T-helper 2 cell treated with Interferon-gamma antibody and Interleukin-4, amounts not matched to agents 5 μg/mL and 100 μg/mL, for 36 hours (primary cell): Measurements from ENCODE around the gene ATP6V1G3.

Experiments used
- DNase-seq: peaks from one replicate; pipeline ENCODE4 v3.0.0; 2021; ENCODE audit warnings: low spot score
- H3K27ac Mint-ChIP-seq: one replicate; pipeline ENCODE4 v1.8.0; 2021; ENCODE audit warnings: mild to moderate bottlenecking, mixed read lengths
- H3K27me3 Mint-ChIP-seq: one replicate; pipeline ENCODE4 v1.8.0; 2021; ENCODE audit warnings: low read depth, mixed read lengths
- H3K36me3 Mint-ChIP-seq: one replicate; pipeline ENCODE4 v1.8.0; 2021; ENCODE audit warnings: low read depth, mixed read lengths
- H3K4me1 Mint-ChIP-seq: one replicate; pipeline ENCODE4 v1.8.0; 2021; ENCODE audit warnings: low read depth, mixed read lengths
- H3K4me3 Mint-ChIP-seq: one replicate; pipeline ENCODE4 v1.8.0; 2022; ENCODE audit warnings: mild to moderate bottlenecking, moderate library complexity, mixed read lengths
- H3K9me3 Mint-ChIP-seq: one replicate; pipeline ENCODE4 v1.8.0; 2021; ENCODE audit warnings: mixed read lengths

Gene ATP6V1G3

DNA sequence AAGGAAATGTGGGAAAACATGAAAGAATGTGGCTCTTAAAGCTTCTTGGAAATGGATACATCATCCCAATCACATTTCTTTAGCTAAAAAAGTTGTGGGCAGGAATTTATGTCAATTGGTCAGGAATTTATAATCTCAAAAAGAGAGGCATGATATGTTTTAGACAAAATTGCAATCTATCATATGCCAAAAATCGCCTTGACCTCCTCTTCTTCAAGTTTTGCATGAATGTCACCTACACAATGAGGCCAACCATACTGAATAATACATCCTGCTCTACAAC is 42.4 kb downstream of the ATP6V1G3 start:
- Mint-ChIP-seq H3K9me3 (peaks cover 13% of the 10 kb centered on the region), H3K27ac (no peak overlapping the region), H3K27me3 (no peaks in the 10 kb centered on the region), H3K36me3 (peaks cover 2% of the 10 kb centered on the region), H3K4me3 (no peak overlapping the region), H3K4me1 (peaks cover 7% of the 10 kb centered on the region)
- DNase-seq = no peak

DNA sequence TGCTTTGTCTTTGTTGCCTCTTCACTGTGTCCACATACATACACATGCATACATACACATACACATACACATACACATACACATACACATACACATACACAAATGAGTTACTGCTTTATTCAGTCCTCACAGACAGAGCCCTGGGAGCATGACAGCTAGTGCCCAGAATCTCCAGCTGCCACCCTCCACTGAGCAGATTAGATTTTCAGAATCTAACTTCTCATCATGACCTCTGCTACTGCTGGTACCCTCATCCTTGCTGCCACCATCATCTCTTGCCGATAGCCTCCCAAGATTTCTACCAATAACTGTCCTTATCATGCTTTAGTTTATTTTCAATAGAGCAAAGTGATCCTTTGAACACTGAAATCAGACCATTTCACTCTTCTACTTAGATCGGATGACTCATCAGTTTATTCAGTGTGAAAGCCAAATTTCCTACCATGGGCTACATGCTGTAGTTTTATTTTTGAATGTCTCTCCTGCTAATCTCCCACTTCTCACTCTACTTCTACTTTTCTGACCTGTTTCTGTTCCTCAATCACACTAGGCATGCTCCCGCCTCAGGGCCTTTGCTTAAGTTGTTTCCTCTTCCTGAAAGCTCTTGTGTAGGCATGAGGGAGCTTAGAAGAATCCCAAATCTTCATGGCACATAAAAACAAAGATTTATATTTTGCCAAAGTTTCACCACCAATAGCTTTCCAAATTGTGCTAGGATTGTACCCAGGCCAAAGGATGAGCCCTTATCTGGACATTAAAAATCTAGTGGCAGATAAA is 43.0 kb downstream of the ATP6V1G3 start:
- H3K27me3 Mint-ChIP-seq = no peaks in the 10 kb centered on the region
- H3K9me3 Mint-ChIP-seq = peaks cover 12% of the 10 kb centered on the region
- H3K36me3 Mint-ChIP-seq = peaks cover 2% of the 10 kb centered on the region
- H3K4me1 Mint-ChIP-seq = peaks cover 7% of the 10 kb centered on the region
- DNase-seq = no peak
- H3K27ac Mint-ChIP-seq = no peak overlapping the region
- H3K4me3 Mint-ChIP-seq = no peak overlapping the region

DNA sequence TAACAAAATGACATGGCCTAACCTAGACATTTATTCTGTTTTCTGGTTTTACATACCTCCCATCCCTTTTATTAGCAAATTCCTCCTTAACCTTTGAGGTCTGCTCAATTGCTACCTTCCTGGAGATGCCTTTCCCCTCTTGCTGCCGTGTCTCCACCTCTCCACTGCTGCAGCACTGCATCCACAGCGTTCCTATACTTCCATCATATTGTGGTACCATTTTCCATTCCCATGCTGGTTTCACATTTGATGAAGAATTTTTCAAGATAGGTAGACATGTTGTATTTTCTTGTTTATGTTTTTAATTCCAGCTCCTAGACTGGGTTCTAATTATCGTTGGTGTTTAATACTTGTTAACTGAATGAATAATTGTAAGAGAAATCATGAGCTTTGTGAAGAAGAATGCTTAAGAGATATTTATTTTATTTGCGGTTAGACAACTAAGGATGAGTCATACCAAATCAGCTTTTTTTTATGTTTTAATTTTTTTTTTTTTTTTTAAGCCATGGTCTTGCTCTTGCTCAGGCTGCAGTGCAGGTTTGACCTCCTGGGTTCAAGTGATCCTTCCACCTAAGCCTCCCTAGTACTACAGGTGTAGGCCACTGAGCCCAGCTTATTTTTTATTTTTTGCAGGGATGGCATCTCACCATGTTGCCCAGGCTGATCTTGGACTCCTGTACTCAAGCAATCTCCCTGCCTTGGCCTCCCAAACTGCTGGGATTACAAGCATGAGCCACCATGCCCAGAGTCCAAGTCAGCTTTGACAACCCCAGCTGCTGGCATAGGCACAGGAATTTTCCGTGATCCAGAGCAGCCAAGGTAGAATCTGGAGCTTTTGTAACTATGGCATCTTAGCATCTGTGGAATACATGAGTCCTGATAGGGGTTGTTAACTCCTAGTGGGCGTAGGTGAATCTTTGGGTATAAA is 44.0 kb downstream of the ATP6V1G3 start:
- no peak for DNase-seq
- no peak overlapping the region for H3K4me3 Mint-ChIP-seq
- peaks cover 8% of the 10 kb centered on the region for H3K9me3 Mint-ChIP-seq
- no peaks in the 10 kb centered on the region for H3K27me3 Mint-ChIP-seq
- H3K36me3 Mint-ChIP-seq = peaks cover 2% of the 10 kb centered on the region
- no peak overlapping the region for H3K27ac Mint-ChIP-seq
- H3K4me1 Mint-ChIP-seq = peaks cover 3% of the 10 kb centered on the region

DNA sequence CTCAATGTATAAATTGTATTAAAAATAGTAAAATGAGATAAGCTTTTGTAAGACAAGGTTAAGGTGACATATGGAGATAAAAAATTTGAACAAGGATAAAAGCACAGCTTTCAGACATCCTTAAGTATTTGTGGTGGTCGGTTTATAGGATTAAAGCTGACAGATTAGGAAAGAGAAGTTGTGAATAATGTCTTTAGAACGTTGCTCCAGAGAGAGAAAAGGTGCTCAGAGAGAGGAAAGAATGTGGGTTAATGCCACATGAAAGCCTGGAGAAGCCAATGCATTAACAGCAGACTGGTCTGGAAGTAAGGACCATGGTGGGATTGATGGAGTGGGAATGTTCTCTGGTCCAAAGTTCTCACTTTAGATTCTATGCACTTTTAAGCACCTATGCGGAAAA is 44.8 kb downstream of the ATP6V1G3 start:
- no peaks in the 10 kb centered on the region for H3K27me3 Mint-ChIP-seq
- peaks cover 2% of the 10 kb centered on the region for H3K36me3 Mint-ChIP-seq
- peaks cover 5% of the 10 kb centered on the region for H3K9me3 Mint-ChIP-seq
- DNase-seq = no peak
- H3K27ac Mint-ChIP-seq = no peak overlapping the region
- peaks cover 3% of the 10 kb centered on the region for H3K4me1 Mint-ChIP-seq
- H3K4me3 Mint-ChIP-seq = no peak overlapping the region

DNA sequence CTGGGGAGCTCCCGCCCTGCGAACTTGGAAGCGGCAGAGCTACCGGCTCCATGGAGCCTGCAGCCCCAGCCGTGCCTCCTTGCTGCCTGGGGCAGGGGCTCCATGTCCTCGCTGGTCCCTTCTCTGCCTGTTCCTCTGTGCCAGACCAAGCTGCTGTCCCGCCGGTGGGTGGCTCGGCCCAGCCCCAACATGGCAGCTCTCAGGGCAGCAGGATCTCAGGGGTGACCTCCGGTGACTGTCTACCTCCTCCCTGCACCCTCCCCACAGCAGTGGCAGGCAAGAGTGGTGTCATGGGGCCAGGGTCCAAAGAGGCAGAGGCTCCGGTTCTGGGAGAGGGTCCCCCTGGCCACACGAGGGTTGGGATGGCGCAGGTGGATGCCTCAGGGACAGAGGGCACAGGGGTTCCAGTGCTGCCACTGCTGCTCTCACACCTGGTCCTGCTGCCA is 45.8 kb downstream of the ATP6V1G3 start:
- H3K9me3 Mint-ChIP-seq = no peaks in the 10 kb centered on the region
- H3K27me3 Mint-ChIP-seq = no peaks in the 10 kb centered on the region
- H3K4me3 Mint-ChIP-seq = no peak overlapping the region
- DNase-seq = no peak
- H3K36me3 Mint-ChIP-seq = no peaks in the 10 kb centered on the region
- no peak overlapping the region for H3K27ac Mint-ChIP-seq
- H3K4me1 Mint-ChIP-seq = peaks cover 3% of the 10 kb centered on the region

DNA sequence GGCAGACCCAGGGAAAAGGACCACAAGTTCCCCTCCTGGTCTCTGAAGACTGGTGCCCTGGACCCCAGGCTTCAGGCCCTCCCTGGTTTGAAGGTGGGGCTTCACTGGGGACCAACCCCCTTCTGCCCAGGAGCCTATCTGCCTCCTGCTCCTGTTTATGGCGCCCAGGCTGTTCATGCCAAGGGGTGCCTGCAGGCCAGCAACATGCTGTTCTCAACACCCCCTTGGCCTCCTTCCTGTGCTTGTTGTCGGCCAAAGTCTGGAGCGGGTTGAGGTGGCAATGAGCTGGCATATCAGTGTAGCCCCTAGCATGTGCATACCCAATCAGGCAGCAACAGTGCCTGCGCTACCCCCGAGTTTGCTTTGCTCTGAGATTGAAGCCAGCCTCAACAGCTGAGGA is 46.3 kb downstream of the ATP6V1G3 start:
- Mint-ChIP-seq H3K36me3 (no peaks in the 10 kb centered on the region), H3K9me3 (no peaks in the 10 kb centered on the region), H3K4me3 (no peak overlapping the region), H3K27ac (no peak overlapping the region), H3K4me1 (peaks cover 3% of the 10 kb centered on the region), H3K27me3 (no peaks in the 10 kb centered on the region)
- no peak for DNase-seq

DNA sequence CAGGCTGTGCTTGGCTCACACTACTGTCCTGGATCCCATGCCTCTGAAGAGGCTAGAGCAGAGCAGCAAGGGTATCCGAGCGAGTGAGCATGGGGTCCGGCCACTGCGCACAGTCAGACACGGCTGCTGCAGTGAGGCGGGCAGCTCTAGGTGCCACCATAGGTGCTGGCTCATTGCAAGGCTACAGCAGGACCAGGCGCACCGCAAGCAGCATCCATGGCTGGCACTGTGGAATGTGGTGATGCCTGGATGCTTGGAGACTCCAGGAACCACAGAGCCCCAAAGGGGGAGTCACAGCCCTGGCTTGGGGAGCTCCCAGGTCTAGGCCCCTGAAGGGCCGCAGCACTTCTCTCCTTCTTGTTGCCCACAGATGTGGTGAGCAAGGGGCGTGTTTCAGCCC is 47.2 kb downstream of the ATP6V1G3 start:
- no peak overlapping the region for H3K27ac Mint-ChIP-seq
- peaks cover 3% of the 10 kb centered on the region for H3K4me1 Mint-ChIP-seq
- no peak overlapping the region for H3K4me3 Mint-ChIP-seq
- DNase-seq = no peak
- H3K36me3 Mint-ChIP-seq = no peaks in the 10 kb centered on the region
- H3K27me3 Mint-ChIP-seq = no peaks in the 10 kb centered on the region
- no peaks in the 10 kb centered on the region for H3K9me3 Mint-ChIP-seq

DNA sequence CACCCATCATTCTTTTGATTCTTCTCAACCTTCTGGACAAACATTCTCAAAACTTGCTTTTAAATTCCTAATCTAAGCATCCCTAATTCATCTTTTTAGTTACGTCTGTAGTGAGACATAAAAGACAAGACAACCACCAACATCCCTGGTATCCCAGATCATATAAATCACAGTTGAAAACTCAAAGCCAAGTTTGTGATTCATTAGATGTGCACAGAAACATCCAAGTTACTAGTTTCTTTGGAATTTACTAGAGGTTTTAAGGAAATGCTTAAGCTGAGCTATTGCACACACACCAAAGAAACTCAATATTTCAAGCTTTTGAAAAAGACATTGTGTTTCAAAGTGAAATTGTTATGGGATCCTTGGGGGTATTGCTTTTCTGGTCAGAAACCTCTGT is 47.6 kb downstream of the ATP6V1G3 start:
- H3K9me3 Mint-ChIP-seq = no peaks in the 10 kb centered on the region
- no peak for DNase-seq
- H3K4me1 Mint-ChIP-seq = peaks cover 3% of the 10 kb centered on the region
- no peaks in the 10 kb centered on the region for H3K27me3 Mint-ChIP-seq
- H3K27ac Mint-ChIP-seq = no peak overlapping the region
- no peaks in the 10 kb centered on the region for H3K36me3 Mint-ChIP-seq
- no peak overlapping the region for H3K4me3 Mint-ChIP-seq

DNA sequence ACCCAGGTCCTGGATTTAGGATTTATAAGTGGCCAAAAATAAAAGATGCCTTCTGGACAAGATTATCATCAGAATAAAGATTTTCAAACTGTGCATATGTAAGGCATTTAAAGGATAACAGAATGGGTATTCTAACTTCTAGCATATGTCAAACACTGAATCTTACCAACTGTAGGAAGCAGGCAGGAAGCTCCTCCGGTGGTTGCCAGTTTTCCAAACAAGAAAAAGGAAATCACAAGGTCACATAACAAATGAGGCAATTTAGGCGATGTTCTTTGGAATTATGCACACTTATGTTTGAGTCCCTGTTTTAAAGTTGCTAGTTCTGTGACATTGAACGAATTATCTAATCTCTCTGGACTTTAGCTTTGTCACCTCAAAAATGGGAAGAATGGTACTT is 48.9 kb downstream of the ATP6V1G3 start:
- Mint-ChIP-seq H3K4me1 (no peaks in the 10 kb centered on the region), H3K36me3 (no peaks in the 10 kb centered on the region), H3K9me3 (no peaks in the 10 kb centered on the region), H3K27me3 (no peaks in the 10 kb centered on the region), H3K4me3 (no peak overlapping the region), H3K27ac (no peak overlapping the region)
- DNase-seq = no peak

DNA sequence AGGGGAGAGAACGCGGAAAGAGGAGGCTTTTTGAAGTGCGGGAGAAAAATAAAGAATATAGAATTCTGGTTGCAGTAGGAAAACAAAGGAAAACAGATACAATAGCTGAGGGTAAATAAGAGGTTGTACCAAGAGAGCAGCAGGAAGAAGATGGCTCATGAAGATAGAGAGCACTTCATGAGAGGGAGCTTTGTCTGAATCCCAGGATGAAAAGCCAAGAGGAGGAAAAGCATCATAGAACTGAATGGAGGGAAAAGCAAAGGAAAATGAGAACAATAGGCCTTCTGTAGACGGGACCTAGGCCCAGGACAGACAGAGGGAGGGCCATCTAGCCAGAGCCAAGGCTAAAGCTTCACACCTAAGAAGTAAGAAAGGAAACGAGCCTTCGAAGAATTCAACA is 49.5 kb downstream of the ATP6V1G3 start:
- H3K9me3 Mint-ChIP-seq = no peaks in the 10 kb centered on the region
- H3K4me3 Mint-ChIP-seq = no peak overlapping the region
- no peak for DNase-seq
- no peaks in the 10 kb centered on the region for H3K36me3 Mint-ChIP-seq
- H3K4me1 Mint-ChIP-seq = no peaks in the 10 kb centered on the region
- no peaks in the 10 kb centered on the region for H3K27me3 Mint-ChIP-seq
- H3K27ac Mint-ChIP-seq = no peak overlapping the region

DNA sequence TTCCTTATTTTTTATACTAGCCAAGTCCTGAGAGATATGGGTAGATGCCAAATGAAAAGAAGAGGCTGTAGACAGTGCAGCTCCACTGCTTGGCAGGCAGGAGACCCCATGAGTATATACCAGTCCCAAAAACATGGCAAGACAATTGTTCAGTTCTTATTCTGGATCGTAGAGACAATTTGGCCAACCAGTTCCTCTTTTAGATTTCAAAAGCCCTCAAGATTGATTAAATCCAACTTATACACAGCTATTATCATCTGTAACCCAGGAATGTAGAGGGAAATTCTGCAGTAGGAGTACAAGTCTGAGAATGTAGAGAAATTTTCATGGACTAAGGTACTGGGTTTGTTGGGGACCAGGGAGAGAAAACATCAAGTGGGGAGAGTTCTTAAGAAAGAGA is 50.3 kb downstream of the ATP6V1G3 start:
- DNase-seq = no peak
- no peaks in the 10 kb centered on the region for H3K27me3 Mint-ChIP-seq
- no peaks in the 10 kb centered on the region for H3K9me3 Mint-ChIP-seq
- no peak overlapping the region for H3K27ac Mint-ChIP-seq
- H3K36me3 Mint-ChIP-seq = no peaks in the 10 kb centered on the region
- no peak overlapping the region for H3K4me3 Mint-ChIP-seq
- no peaks in the 10 kb centered on the region for H3K4me1 Mint-ChIP-seq

DNA sequence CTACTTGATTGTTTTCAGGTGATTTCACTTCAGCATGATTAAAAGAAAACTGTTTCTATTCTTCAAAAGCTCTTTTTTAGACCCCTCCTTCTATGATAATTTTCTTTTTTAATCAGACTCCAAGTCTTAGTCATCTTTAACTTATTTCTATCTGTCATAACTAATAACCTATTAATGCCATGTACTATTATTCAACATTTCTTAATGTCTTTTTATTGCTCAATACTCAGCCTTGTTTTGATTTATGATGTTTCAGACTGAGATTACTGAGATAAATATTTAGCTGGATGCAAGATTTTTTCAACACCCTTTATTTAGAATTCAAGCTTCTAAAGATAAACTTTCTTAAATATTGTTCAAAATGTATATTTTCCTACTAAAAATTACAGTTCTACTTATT is 53.6 kb downstream of the ATP6V1G3 start:
- H3K27ac Mint-ChIP-seq = no peak overlapping the region
- H3K4me3 Mint-ChIP-seq = no peak overlapping the region
- DNase-seq = no peak
- H3K9me3 Mint-ChIP-seq = no peaks in the 10 kb centered on the region
- no peaks in the 10 kb centered on the region for H3K27me3 Mint-ChIP-seq
- H3K36me3 Mint-ChIP-seq = no peaks in the 10 kb centered on the region
- H3K4me1 Mint-ChIP-seq = no peaks in the 10 kb centered on the region

DNA sequence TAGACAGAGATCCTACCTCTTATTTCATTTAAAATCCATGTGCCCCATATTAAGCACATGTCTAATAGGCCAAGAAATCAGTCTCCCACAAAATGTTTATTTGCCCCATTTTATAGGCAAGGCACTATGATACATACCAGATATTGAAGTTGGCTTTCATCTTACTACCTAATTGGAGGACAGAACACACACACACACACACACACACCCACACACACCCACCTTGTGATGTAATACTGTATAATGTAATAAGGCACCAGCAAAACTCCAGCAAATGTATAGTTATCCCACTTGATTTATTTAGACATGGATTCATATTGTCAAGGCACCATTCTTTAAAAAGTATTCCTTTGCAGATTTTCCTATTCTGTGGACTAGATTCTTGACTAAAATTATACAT is 56.8 kb downstream of the ATP6V1G3 start:
- H3K4me1 Mint-ChIP-seq = no peaks in the 10 kb centered on the region
- no peak overlapping the region for H3K4me3 Mint-ChIP-seq
- no peaks in the 10 kb centered on the region for H3K27me3 Mint-ChIP-seq
- H3K9me3 Mint-ChIP-seq = no peaks in the 10 kb centered on the region
- no peaks in the 10 kb centered on the region for H3K36me3 Mint-ChIP-seq
- H3K27ac Mint-ChIP-seq = no peak overlapping the region
- DNase-seq = no peak

DNA sequence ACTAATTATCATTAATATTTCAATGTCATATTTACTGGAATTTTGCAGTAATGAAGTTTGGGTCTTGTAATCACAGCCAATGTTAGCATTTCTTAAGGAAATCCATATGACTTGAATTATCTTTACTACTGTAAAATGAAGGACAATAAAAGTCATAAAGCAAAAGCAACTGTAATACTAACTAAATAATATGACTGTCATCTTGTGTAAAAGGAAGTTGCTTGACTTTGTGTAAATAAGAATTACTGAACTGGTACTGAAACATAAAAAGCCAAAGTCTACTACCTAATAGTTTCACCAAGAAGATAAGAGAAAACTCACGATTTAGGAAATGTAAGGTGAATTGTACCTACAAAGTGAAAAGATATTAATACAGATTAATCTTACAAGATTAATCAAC is 57.5 kb downstream of the ATP6V1G3 start:
- no peak overlapping the region for H3K27ac Mint-ChIP-seq
- no peaks in the 10 kb centered on the region for H3K27me3 Mint-ChIP-seq
- H3K36me3 Mint-ChIP-seq = no peaks in the 10 kb centered on the region
- no peak overlapping the region for H3K4me3 Mint-ChIP-seq
- H3K9me3 Mint-ChIP-seq = no peaks in the 10 kb centered on the region
- H3K4me1 Mint-ChIP-seq = no peaks in the 10 kb centered on the region
- DNase-seq = no peak
